GM21528 (cell line): ENCODE measurements around the gene MYCBPAP.

Source experiments
- ATAC-seq: cut with Tn5 transposase; IDR thresholded peaks from one replicate; pipeline ENCODE4 v1.9.1; 2021; ENCODE audit warnings: mild to moderate bottlenecking, moderate library complexity; ENCODE audit not compliant: unreplicated experiment, low FRiP score

The MYCBPAP gene

DNA sequence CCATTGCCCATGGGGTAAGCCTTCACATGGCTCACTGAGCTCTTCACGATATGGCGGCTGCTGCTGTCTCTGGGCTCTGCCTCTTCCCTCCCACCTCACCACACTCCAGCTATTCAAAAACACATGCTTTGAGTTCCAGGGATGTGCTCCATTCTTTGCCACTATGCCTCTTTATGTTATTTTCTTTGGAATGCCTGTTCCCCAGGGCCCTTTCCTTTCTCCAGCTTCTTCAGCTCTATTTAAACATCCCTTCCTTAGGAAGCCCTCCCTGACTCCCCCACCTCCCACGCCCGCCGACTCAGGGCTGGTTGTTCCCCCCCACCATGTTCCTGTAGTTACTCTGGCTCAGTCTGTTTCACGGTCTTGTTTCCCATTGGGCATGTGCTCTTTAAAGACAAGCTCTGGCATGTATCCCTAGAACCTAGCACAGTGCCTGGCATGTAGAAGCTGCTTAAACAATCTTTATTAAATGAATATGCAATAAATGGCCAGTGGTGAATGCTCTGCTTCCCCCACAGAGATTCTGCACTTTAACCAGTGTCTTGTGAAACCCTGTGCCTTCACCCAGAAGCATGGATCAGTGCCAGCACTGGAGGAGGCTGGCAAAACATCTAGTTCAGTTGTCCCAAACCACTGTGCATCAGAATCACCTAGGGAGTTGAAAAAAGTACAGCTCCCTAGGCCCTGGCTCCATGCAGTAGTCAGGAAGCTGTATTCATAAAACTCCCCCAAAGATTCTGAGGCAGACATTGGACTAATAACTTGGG lies 6.9 kb downstream of the MYCBPAP start:
- no peak for ATAC-seq

DNA sequence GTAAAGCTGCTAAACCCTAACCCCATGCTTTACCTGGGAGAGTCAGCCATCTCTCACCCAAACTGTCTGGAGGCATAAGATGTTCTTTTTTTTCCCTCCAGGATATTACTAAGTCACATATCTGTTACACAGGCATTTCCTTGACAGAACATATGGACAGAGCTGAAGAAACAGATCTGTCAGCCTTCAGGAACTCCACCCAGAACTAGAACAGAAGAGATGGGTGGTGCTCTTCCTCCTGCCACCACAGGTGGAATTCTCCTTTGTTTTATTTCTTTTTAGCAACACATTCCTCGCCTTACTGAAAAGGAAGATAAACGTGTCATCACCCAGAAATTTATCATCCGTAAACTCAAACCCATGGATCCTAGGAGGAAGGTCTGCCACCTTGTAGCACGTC lies 8.8 kb downstream of the MYCBPAP start:
- no peak for ATAC-seq

DNA sequence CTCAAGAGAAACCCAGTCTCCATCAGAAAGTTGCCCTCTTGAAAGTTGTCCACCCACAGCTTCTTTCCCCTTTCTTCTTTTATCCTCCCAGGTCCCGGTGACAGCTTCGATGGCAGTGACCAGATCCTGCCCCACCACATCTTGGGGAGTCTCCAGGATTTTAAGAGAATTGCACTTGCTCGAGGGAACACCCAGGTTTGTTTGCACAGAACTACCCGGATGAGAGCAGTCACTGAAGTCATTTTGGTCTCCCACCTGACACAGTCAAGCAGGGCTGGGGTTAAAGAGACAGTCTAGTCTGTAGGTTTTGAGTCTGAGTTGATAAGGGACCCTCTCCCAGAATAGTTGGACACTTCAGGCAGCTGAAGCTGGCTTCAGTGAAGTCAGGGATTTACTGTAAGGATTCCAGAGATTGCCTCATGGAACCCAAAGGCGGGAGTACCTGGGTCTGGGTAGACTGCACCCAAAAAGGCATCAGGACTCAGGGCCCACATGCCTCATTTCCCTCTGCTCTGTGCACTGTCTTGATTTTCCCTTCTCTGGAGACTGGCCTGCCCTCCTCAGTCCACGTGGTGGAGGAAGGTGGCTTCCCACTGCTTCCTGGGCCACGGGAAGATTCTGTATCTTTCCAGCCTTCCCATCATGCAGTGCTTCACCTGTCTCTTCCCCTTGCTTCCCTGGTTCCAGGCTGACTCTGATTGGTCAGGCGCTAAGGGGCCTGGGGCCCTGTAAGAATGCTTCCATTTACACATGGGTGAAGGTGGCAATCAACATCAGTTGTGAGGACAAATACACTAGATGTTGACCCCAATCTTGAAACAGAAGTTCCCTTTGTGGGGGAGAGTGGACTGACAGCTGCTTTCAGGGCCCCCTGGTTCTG lies 9.5 kb downstream of the MYCBPAP start:
- ATAC-seq = no peak

DNA sequence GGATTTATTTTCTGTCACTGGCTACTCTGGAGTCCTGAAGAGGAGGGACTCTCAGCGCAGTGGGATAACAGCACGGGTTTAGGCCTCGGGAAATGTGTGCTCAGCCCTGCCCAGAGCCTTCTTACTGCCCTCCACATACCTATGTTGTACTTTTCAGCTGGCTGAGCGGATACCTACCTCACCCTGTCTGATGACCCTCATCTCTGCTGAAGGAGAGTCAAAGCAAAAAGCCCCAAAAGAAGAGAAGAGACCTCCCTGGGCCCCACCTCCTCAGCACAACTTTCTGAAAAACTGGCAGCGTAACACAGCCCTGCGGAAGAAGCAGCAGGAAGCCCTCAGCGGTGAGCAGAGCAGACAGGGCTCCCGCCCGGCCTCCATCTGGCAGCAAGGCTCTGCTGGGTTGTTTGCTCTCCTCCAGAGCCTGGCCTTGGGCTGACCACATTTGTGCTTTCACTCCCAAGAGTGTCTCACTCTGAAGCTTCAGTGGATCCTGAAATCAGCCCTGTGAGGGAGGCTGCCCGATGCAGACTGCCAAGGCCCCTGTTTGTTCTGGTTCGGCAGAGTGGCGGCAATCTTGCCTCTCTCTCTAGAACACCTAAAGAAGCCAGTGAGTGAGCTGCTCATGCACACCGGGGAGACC lies 10.3 kb downstream of the MYCBPAP start:
- no peak for ATAC-seq

DNA sequence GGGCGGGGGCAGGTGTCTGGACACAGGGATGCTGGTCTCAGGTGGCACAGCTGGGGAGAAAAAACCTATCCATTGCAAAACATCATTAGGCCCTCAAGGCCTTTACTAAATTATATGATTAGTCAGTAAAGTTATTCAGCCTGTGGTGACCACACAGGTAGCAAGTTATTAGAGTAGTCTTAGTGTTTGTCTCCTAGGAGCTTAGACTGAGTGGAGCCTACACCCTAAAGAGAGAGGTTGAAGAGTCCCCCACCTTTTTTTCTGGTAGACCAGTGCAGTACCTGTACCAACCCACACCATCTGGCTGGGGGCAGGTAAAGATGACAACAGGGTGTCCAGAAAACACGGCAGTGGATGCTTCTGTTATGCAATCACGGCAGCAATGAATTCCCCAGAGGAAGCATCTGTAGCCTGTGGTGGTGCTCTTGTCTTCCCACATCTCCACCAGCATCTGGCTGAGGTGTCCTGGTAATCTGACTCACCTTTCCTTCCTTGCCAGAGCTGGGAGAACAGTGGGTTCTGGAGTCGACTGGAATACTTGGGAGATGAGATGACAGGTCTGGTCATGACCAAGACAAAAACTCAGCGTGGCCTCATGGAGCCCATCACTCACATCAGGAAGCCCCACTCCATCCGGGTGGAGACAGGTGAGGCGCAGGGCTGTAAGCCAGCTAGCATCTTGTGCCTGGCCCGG lies 11.0 kb downstream of the MYCBPAP start:
- ATAC-seq = no peak

DNA sequence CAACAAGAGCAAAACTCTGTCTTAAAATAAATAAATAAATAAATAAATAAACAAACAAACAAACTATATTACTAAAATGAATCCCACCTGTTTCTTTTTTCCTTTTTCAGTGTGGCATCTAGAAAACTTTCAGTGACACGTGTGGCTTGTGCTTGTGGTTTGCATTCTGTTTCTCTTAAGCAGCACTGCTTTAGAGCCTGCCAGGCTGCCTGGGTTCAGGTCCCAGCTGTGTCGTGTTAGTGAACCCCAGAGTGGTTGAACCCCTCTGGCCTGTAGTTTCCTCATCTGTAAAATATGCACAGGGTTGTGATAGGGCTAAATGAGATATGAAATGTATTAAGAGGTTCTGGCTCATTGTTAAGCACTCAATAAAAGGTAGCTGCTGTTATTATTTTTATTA lies 12.2 kb downstream of the MYCBPAP start:
- no peak for ATAC-seq

DNA sequence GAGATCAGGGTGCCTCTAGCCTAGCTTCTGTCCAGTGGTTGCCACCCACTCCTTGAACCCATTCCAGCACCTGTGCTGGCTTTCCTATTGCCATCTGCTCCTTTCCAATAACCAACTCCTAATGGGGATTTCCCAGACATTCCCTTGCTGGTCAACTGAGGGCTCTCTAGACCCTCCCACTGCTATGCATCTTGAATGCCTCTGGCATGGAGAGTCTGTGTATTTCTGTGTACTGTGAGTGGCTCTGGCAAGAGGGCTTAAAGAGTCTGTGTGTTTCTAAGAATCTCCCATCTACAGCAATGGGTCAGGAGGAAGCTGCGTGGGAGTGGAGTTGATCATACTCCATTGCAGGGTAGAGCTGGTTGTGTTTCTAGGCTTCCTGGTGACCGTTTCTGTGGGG lies 13.3 kb downstream of the MYCBPAP start:
- no peak for ATAC-seq

DNA sequence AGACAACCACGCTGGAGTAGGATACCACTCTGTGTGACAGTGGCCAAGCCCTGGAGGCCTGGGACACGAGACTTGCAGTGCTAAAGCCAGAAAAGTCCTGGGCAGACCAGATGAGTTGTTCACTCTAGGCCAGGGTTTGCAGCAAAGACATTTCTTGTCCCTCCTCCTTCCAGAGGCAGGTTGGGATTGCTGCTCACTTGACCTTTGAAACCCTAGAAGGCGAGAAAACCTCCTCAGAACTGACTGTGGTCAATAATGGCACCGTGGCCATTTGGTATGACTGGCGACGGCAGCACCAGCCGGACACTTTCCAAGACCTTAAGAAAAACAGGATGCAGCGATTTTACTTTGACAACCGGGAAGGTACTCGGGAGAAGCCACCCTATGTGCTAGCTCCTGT lies 14.5 kb downstream of the MYCBPAP start:
- ATAC-seq = no peak

DNA sequence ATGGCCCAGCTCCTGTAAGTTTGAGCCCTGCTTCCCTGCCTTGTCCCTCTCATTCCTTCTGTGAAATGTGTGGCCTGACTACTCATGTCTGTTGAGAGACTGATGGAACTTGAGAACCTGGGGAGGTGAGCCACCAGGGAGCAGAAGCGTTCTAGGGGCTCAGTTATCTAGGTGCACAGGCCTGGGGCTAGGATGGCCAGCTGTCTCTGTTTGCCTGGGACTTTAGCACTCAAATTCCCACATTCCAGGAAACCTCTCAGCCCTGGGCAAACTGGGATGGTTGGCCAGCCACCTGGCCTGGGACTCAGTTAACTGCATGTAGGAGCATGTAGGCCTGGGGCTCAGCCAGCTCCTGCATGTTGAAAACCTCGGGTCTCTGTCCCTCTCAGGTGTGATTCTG lies 15.0 kb downstream of the MYCBPAP start:
- ATAC-seq = no peak

DNA sequence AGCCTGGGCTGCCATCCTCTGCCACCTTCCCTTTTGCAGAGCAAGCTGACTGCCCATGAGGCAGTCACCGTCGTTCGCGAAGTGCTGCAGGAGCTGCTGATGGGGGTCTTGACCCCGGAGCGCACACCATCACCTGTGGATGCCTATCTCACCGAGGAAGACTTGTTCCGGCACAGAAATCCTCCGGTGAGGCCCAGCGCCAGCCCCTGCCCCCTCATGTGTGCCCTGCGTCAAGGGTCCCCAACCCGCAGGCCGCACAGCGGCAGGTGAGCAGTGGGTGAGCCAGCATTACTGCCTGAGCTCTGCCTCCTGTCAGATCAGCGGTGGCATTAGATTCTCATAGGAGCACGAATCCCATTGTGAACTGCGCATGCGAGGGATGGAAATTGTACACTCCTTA lies 16.6 kb downstream of the MYCBPAP start:
- ATAC-seq = no peak

DNA sequence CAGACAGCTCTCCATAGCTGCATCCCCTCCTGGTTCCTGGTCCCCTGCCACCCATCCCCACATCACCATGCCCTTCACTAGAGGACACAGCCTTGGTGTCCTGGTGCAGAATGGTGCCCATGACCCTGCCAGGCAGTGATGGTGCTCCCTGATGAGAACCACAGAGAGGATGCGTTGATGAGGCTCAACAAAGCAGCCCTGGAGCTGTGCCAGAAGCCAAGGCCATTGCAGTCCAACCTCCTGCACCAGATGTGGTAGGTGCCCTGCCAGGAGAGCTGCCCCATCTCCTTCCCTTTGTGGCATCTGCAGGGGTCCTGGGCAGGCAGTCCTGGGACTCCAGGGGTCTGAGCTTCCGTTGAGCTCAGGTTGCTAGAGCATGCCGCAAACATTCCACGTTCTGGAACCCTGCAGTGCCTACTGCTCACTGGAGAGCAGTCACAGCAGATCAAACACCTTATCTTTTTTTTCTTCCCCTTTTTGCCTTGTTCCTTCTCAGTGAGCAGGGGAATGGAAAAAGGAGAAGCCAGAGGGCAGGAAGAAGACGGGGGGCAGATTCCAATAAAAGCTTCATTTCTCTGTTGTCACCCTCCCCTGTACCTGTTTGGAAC lies 19.0 kb downstream of the MYCBPAP start:
- no peak for ATAC-seq

DNA sequence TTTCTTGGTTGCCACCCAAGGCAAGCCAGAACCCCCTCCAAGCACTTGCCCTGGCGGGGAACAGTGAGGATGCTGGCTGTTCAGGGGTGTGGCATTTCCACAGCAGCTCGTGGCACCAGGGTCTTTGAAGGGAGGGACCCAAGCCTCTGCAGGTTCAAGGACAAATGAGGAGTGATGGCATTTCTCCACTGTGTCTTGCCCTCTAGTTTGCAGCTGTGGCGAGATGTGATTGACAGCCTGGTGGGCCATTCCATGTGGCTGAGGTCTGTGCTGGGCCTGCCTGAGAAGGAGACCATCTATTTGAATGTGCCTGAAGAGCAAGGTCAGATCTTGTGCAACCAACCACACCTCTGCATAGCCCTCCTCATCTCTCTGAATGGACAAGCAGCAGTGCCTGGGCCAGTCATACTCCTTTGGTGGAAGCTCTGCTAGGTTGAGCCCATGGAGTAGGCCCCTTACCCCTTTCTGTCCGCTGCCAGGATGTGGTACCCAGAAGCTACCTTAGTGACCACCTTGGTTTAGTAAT lies 19.8 kb downstream of the MYCBPAP start:
- no peak for ATAC-seq

DNA sequence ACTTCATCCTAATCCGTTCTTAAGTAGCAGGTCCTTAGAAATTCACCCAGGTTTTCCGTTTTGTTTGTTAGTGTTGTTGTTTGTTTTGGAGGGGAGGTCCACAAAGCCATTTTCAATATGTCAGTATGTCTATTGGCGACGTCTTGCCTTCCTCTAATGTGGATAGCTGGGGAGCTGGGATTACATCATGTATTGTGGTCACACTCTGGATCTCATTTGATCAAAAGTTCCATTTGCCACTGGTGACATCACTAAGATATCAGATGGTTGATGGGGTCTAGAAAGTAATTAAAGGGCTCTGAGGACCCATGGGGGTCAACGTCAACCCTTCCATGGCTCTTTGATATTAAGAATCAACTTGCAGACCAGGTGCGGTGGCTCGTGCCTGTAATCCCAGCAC lies 21.6 kb downstream of the MYCBPAP start:
- no peak for ATAC-seq

DNA sequence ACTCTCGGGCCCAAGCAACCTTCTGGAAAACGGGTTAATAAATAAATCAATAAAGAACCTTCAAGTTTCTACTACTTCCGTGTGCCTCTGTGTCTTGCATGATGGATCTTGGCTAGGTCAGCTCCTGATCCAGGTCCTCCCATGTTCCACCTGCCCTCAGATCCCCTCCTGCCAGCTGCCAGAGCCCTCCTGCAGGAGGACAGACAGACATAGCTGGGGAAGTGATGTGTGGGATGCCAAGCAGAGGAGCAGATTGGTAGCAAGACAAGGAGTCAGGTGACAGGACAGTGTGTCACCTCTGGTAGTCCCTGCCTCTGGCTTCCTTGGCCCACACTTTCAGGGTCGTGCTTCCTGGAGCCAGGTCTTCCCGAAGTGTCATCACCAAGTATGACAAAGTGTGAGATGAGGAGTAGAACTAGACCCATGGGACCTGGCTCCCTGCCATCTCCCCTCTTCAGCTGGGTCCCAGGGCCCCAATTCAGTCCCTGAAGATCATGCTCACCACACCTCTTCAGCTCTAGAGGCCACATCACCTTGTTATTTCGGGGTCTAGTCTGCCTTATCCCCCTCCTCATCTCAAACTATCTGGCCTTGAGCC lies 23.3 kb downstream of the MYCBPAP start:
- no peak for ATAC-seq

DNA sequence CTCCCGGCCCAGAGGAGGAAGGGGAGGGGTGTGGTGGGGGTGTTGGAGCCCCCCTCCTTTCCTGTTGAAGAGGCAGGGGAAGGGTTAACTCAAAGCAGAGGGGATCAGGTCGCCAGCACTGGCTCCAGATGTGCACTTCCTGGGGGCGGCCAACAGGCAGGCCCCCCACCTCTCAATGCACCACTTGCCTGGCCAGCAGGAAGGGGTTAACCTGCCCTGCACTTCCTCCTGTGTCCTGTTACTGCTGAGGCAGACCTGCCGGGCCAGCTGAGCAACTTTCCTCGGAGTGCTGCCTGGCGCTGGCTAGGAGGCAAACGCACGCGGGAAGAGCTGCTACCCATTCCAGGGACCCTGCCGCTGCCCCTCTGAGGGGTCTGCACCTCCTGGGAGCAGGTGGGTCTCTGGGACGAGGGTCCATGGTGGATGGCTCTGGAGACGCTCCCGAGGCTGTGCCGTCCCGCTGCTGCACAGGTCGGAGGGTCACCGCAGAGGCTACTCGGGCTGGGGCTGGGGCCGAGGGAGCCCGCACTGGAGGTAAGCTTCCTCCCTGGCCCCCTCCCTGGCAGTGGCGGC lies 24.3 kb downstream of the MYCBPAP start, which contains the start of gene EPN3:
EPN3 (plus strand) TSS at position 284 of the 573 bp plus-strand sequence. CDS start 3,822 bp downstream, outside the sequence.
- no peak for ATAC-seq

DNA sequence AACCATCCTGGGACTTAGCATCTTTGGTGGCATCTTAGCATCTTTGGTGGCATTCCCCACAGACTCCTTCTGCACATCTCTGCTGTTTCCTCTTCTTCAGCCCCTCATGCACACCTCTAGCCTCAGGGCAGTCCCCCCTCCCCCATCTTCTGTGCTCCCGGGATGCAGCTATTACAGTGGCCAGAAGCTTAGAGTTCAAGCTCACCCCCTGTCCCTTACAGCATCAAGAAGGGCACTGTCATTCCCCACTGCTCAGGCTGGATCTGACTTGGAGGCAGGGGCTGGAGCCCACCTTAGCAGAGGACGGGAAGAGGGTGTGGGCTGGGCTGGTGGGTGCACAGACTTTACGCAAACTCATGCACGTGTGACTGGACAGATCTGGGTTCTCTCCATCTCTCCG lies 24.9 kb downstream of the MYCBPAP start:
- ATAC-seq = no peak

DNA sequence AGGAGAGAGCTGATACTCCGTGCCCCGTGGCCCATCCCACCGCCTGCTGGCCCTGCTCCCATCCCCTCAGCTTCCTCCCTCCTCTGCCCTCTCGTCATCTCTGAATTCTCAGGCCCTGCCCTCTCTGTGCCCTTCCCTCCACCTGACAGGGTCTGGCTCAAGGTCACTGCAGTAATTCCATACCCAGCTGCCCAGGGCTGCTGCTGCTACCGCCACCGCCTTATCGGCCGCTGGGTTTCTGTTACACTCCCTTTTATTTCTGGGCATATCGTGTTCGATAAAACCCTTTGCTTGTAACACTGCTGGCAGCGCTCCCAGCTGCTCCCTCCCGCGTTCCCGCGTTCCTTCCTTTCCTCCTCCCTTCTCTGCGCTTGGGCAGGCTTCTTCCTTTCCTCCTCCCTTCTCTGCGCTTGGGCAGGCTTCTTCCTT lies 25.5 kb downstream of the MYCBPAP start:
- ATAC-seq = no peak

DNA sequence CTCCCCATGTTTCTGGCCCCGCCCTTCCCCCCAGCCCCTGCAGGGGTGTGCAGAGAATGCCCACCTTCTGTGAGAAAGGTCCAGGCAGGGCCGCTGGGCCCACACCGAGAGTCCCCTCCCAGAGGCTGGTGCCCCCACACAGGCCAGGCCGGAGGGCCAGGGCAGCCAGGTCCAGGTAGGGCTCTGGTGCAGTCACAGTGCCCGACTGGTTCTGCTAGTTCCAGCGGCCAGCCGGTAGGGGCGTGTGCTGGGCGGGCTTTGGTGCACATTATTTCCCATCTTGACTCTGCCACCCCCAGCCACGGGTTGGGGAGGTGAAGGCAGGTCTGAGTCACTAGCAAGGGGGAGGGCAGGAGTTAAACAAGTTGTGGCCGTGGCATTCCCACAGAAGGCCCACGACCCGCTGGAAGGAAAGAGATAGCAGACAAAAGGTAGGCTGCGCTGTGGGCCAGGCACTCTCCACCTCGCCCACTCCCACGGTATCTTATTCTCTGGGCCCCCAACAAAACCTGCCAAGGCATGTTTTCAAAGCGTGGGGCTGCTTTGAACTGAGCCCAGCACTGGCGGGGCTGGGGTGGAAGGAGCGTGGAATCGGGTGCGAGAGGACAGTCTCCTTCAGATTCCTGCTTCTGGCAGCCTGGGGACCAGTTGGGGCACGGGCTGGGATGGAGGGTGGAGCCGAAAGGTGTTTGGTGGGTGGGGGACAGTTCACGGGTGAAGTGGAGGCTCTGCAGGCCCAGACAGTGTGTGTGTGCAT lies 26.2 kb downstream of the MYCBPAP start:
- ATAC-seq = no peak

DNA sequence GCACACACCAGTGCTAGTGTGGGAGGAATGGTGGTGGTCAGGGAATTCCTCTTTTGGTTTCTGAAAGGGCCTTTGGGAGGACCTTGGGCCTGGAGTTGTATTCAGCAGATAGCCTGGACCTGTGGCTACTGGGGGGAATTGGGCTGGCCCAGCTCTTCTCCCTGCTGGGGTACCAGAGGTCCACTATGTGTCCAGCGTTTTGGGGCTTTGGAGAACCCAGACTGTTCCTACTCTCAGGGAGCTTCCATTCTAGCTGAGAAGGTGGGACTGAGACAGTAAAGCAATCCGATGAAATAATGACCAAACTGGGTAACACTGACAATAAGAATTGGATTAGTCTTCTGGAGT lies 26.7 kb downstream of the MYCBPAP start:
- ATAC-seq = no peak
